K562 (cell line): ENCODE measurements around the gene TIMM17A. TPM values are rescaled to one million over a fixed set of nuclear protein-coding genes. Genes with fewer than 3 reads are reported as not detected.

Experiments
- ATAC-seq: fragments of 200-7000 bp; cut with Tn5 transposase; 3 replicates; pipeline ENCODE4 v1.9.1; 2020; ENCODE audit warnings: moderate library complexity
- BruUV-seq: library from RNA; stranded (reverse); fragments of 400-500 nt; replicated peaks from 2 replicates; lab custom pipeline; 2021; lab: Mats Ljungman, UMichigan
- CTCF ChIA-PET: fragments of 300-600 bp; formaldehyde crosslinking; extraction: SDS; loops from one replicate; lab custom pipeline; 2021; ENCODE audit warnings: low intra/inter-chr PET ratio; lab: Yijun Ruan, JAX
- POLR2A ChIA-PET: fragments of 300-600, 350-650 bp; sonication (Branson Sonifier 250); formaldehyde crosslinking; extraction: SDS; loops from one replicate; lab custom pipeline; 2021; ENCODE audit warnings: antibody characterized with exemption, inconsistent platforms; lab: Yijun Ruan, JAX
- DNase-seq, 4 experiments: peaks; one replicate each; pipeline versions ENCODE4 v3.0.0 to v3.0.0-alpha.2; 2011 to 2018; ENCODE audit warnings: low spot score in 3 of 4, mixed read lengths in 3 of 4; ENCODE audit errors: extremely low read depth in 1 of 4
- FAIRE-seq: peaks from 2 replicates; lab custom pipeline; 2011; peaks lifted over from hg19 to GRCh38; lab: Jason Lieb, UNC
- H2AFZ ChIP-seq: 2 replicates; pipeline ENCODE4 v1.6.0; 2011; ENCODE audit warnings: low read depth, low read length, control low read depth, inconsistent platforms
- H3K27ac ChIP-seq: fragments of 200-600 bp; 3 replicates; pipeline ENCODE4 v1.8.0; 2011; ENCODE audit warnings: low read depth, mild to moderate bottlenecking, control low read depth, inconsistent platforms, low read length, moderate library complexity, mixed read lengths; ENCODE audit errors: extremely low read depth
- H3K27me3 ChIP-seq, 2 experiments: fragments of 300-600 bp in 1 of 2; 2 replicates in 1 of 2; 3 replicates in 1 of 2; pipeline versions ENCODE4 v1.6.0 to v1.8.0; 2011; ENCODE audit warnings: inconsistent platforms in 2 of 2, low read length in 2 of 2, mild to moderate bottlenecking in 1 of 2, mixed read lengths in 1 of 2, moderate library complexity in 1 of 2; ENCODE audit not compliant: control insufficient read depth in 2 of 2, insufficient read depth in 2 of 2
- H3K36me3 ChIP-seq: fragments of 300-600 bp; 3 replicates; pipeline ENCODE4 v1.8.0; 2011; ENCODE audit warnings: mild to moderate bottlenecking, low read length, inconsistent platforms; ENCODE audit not compliant: control insufficient read depth, insufficient read depth
- H3K4me1 ChIP-seq, 2 experiments: fragments of 200-600 bp in 1 of 2; replicated peaks in 1 of 2; 2 replicates in 1 of 2; 3 replicates in 1 of 2; pipeline versions ENCODE4 v1.5.1 to v1.8.0; 2011; ENCODE audit warnings: inconsistent platforms in 2 of 2, low read length in 2 of 2, mild to moderate bottlenecking in 1 of 2, mixed read lengths in 1 of 2, moderate library complexity in 1 of 2; ENCODE audit not compliant: control insufficient read depth in 2 of 2, insufficient read depth in 2 of 2
- H3K4me2 ChIP-seq: 2 replicates; pipeline ENCODE4 v1.6.1; 2011; ENCODE audit warnings: low read length, control low read depth, inconsistent platforms, mixed read lengths; ENCODE audit not compliant: insufficient read depth
- H3K4me3 ChIP-seq: fragments of 200-600 bp; sonication (generic), shearing (Covaris generic); 2 replicates; pipeline ENCODE4 v1.5.1; 2016; ENCODE audit warnings: control low read depth, inconsistent platforms
- H3K79me2 ChIP-seq: fragments of 200-600 bp; 3 replicates; pipeline ENCODE4 v1.8.0; 2011; ENCODE audit warnings: low read length, inconsistent platforms; ENCODE audit not compliant: control insufficient read depth, insufficient read depth
- H3K9ac ChIP-seq, 2 experiments: 2 replicates each; pipeline versions ENCODE4 v1.6.0 to v1.6.1; 2011; ENCODE audit warnings: low read depth in 2 of 2, low read length in 2 of 2, control low read depth in 1 of 2, inconsistent platforms in 1 of 2, mild to moderate bottlenecking in 1 of 2, mixed read lengths in 1 of 2; ENCODE audit not compliant: insufficient read depth in 1 of 2
- H3K9me1 ChIP-seq: one replicate; pipeline ENCODE4 v1.6.0; 2011; ENCODE audit warnings: inconsistent platforms, mild to moderate bottlenecking, low read length, moderate library complexity; ENCODE audit not compliant: control insufficient read depth, insufficient read depth
- H3K9me3 ChIP-seq: replicated peaks from 2 replicates; pipeline ENCODE4 v1.5.1; 2011; ENCODE audit warnings: low read depth, low read length, inconsistent platforms; ENCODE audit not compliant: control insufficient read depth, insufficient read depth
- H4K20me1 ChIP-seq: replicated peaks from 2 replicates; pipeline ENCODE4 v1.6.1; 2011; ENCODE audit warnings: low read length, inconsistent platforms, mixed read lengths; ENCODE audit not compliant: control insufficient read depth, insufficient read depth
- SRSF3 ChIP-seq: fragments of 200-400 bp; formaldehyde crosslinking; IDR thresholded peaks from 2 replicates; pipeline ENCODE4 v1.6.1; 2016; ENCODE audit warnings: mild to moderate bottlenecking, low read length, moderate library complexity; ENCODE audit not compliant: insufficient read depth
- WGBS: fragments of 100-300 bp; shearing (Covaris generic); methylation state at CpG from one replicate; pipeline ENCODE4 v1.1.6; 2016; ENCODE audit warnings: low coverage, mixed read lengths; ENCODE audit not compliant: insufficient coverage; ENCODE audit errors: missing lambda C conversion rate; 5-methylcytosine and 5-hydroxymethylcytosine counted together
- in situ Hi-C: fragments of 300-500 bp; cut with MboI; formaldehyde crosslinking; loops from 4 replicates; pipeline ENCODE4 v1.15.0; 2018; ENCODE audit warnings: inconsistent platforms, mixed read lengths
- intact Hi-C: fragments of 100-400 bp; cut with micrococcal nuclease; formaldehyde crosslinking; loops from 2 replicates; pipeline ENCODE4 v1.14.2; 2022
- polyA plus RNA-seq, 8 experiments: library from polyadenylated mRNA; depleted of rRNA in 4 of 8; stranded (reverse) in 5 of 8; unstranded in 3 of 8; fragments of >200 nt; fragmentation: Nextera tagmentation in 2 of 8; fragmentation: Illumina TruSeq in 1 of 8; extraction: Ambion mirVana in 2 of 8; extraction: Trizol in 1 of 8; gene quantifications; 2 replicates each; pipeline versions ENCODE4 v1.2.1 to v1.2.3, GENCODE V29; 2011 to 2014; ENCODE audit warnings: inconsistent platforms in 1 of 8, missing spikeins in 1 of 8
- total RNA-seq, 7 experiments: library from RNA; depleted of rRNA in 6 of 7; stranded (reverse); fragments of >200 nt in 6 of 7; fragmentation: Illumina TruSeq in 2 of 7; extraction: Trizol in 2 of 7; gene quantifications; 2 replicates each; pipeline versions ENCODE4 v1.2.1 to v1.2.3, GENCODE V29; 2011 to 2021; ENCODE audit warnings: low replicate concordance in 1 of 7
- TF ChIP-seq, protein P1 (sequence below), 3 experiments: IDR thresholded peaks in 2 of 3; conservative IDR thresholded peaks in 1 of 3; 2 replicates each; pipeline ENCODE4 v1.5.1; 2011 to 2012; ENCODE audit warnings: low read length in 3 of 3, mild to moderate bottlenecking in 3 of 3, control low read depth in 2 of 3, improper control_type of control experiment in 1 of 3, inconsistent platforms in 1 of 3, low read depth in 1 of 3, mixed read lengths in 1 of 3, moderate library complexity in 1 of 3; ENCODE audit not compliant: insufficient read depth in 2 of 3
- TF ChIP-seq, protein P2 (sequence below): sonication (generic); IDR thresholded peaks from 2 replicates; pipeline ENCODE4 v1.6.1; 2016

Gene TIMM17A
- total and polyA plus RNA-seq, 9 of the 15 experiments (the other 6 are each of a cell fraction or from before 2014, with no cell fraction given) = 116 to 744 (median 180) TPM

DNA sequence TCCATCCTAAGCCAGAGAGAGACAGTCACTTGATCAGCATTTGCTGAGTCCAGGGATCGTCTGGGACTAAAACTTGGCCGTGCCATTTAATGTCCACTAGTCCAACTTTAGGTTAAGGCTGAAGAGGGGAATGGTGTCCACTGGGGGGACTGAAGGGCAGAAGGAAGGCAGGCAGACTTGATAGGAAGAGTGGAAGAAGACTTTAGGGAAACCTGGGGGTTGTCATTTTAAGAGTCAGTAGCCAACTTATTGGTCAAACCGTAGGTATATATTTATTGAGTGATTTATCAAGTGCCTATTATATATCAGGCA, 7.7 kb upstream of the TIMM17A start:
- Histone ChIP-seq H3K36me3 (no peaks in the 10 kb centered on the region), H3K27ac (no peak overlapping the region), H3K4me3 (no peak overlapping the region), H3K9me1 (no peaks in the 10 kb centered on the region), H3K27me3 (no peaks in the 10 kb centered on the region), H3K79me2 (no peaks in the 10 kb centered on the region), H3K9me3 (no peaks in the 10 kb centered on the region), H3K4me2 (peak overlapping the region; percentile 78; the same call in 1 of the 2 replicates), H4K20me1 (no peaks in the 10 kb centered on the region), H3K9ac (peak overlapping the region in 1 of 2 experiments; percentile 39; a peak in 1 of 4 replicates), H2AFZ (peak overlapping the region; percentile 89), H3K4me1 (peaks cover 17 to 25% of the 10 kb centered on the region in 2 experiments; a peak in 4 of 5 replicates)
- POLR2A ChIA-PET = no interaction called here
- FAIRE-seq = peak; percentile 19
- CTCF ChIA-PET = no interaction called here
- peak; percentile 60 for ATAC-seq
- intact Hi-C loops = no loop called here
- DNase-seq = peak in 2 of 4 experiments; percentile 32 to 46
- no TSS peak for BruUV-seq
- in situ Hi-C loops = no loop called here
- TF ChIP-seq, protein P1, sequence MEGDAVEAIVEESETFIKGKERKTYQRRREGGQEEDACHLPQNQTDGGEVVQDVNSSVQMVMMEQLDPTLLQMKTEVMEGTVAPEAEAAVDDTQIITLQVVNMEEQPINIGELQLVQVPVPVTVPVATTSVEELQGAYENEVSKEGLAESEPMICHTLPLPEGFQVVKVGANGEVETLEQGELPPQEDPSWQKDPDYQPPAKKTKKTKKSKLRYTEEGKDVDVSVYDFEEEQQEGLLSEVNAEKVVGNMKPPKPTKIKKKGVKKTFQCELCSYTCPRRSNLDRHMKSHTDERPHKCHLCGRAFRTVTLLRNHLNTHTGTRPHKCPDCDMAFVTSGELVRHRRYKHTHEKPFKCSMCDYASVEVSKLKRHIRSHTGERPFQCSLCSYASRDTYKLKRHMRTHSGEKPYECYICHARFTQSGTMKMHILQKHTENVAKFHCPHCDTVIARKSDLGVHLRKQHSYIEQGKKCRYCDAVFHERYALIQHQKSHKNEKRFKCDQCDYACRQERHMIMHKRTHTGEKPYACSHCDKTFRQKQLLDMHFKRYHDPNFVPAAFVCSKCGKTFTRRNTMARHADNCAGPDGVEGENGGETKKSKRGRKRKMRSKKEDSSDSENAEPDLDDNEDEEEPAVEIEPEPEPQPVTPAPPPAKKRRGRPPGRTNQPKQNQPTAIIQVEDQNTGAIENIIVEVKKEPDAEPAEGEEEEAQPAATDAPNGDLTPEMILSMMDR (IDR thresholded peaks at IDR 0.05 in 2 of 3, conservative IDR thresholded peaks at IDR 0.05 in 1 of 3; ENCODE audit: insufficient read depth in 2 of 3, low read depth in 1 of 3, low read length in 3 of 3) = peak; percentile 25 to 71 (median 33); a peak in 4 of 6 replicates
- no peak for TF ChIP-seq SRSF3
- TF ChIP-seq, protein P2, sequence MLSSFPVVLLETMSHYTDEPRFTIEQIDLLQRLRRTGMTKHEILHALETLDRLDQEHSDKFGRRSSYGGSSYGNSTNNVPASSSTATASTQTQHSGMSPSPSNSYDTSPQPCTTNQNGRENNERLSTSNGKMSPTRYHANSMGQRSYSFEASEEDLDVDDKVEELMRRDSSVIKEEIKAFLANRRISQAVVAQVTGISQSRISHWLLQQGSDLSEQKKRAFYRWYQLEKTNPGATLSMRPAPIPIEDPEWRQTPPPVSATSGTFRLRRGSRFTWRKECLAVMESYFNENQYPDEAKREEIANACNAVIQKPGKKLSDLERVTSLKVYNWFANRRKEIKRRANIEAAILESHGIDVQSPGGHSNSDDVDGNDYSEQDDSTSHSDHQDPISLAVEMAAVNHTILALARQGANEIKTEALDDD = peak; percentile 38; the same call in 1 of the 2 replicates
- 16% methylated on average over 3 of the region's 3 CpGs for WGBS
